Smooth muscle cell (in vitro differentiated cells): ENCODE results near the gene MYBPC3. TPM values are rescaled to one million over a fixed set of nuclear protein-coding genes. Genes with fewer than 3 reads are reported as not detected.

Experiments
- DNase-seq: peaks from one replicate; lab custom pipeline; 2025; ENCODE audit not compliant: unreplicated experiment; lab: John Stamatoyannopoulos, UW
- H2AFZ ChIP-seq: fragments of 200-600 bp; sonication (generic); 2 replicates; pipeline ENCODE4 v1.6.0; 2016; ENCODE audit warnings: antibody characterized with exemption, low read depth, mild to moderate bottlenecking
- H3F3A ChIP-seq: fragments of 200-600 bp; sonication (generic); 2 replicates; pipeline ENCODE4 v1.6.0; 2017; ENCODE audit warnings: antibody characterized with exemption, low read depth
- H3K27ac ChIP-seq: fragments of 200-600 bp; sonication (generic); 2 replicates; pipeline ENCODE4 v1.5.1; 2016; ENCODE audit warnings: low read depth, mild to moderate bottlenecking
- H3K27me3 ChIP-seq: fragments of 200-600 bp; sonication (generic); 2 replicates; pipeline ENCODE4 v1.6.1; 2016; ENCODE audit warnings: low read depth, mild to moderate bottlenecking
- H3K36me3 ChIP-seq: fragments of 200-600 bp; sonication (generic); 2 replicates; pipeline ENCODE4 v1.5.1; 2016; ENCODE audit warnings: low read depth
- H3K4me1 ChIP-seq: fragments of 200-600 bp; sonication (generic); 2 replicates; pipeline ENCODE4 v1.5.1; 2016; ENCODE audit warnings: low read depth
- H3K4me2 ChIP-seq: fragments of 200-600 bp; sonication (generic); 2 replicates; pipeline ENCODE4 v1.6.0; 2016; ENCODE audit warnings: mild to moderate bottlenecking
- H3K4me3 ChIP-seq: fragments of 200-600 bp; sonication (generic); 2 replicates; pipeline ENCODE4 v1.5.1; 2016; ENCODE audit warnings: mild to moderate bottlenecking
- H3K79me2 ChIP-seq: fragments of 200-600 bp; sonication (generic); 2 replicates; pipeline ENCODE4 v1.6.0; 2016; ENCODE audit warnings: low read depth, mild to moderate bottlenecking
- H3K9ac ChIP-seq: fragments of 200-600 bp; sonication (generic); 2 replicates; pipeline ENCODE4 v1.6.0; 2016; ENCODE audit warnings: low read depth
- H3K9me3 ChIP-seq: fragments of 200-600 bp; sonication (generic); replicated peaks from 2 replicates; pipeline ENCODE4 v1.5.1; 2016; ENCODE audit warnings: low read depth
- H4K20me1 ChIP-seq: fragments of 200-600 bp; sonication (generic); 2 replicates; pipeline ENCODE4 v1.6.0; 2016; ENCODE audit warnings: low read depth
- CTCF ChIP-seq: fragments of 200-600 bp; sonication (generic); IDR thresholded peaks from 2 replicates; pipeline ENCODE4 v1.5.1; 2017; ENCODE audit warnings: borderline replicate concordance, mild to moderate bottlenecking, antibody characterized with exemption; ENCODE audit not compliant: insufficient read depth, poor library complexity, severe bottlenecking
- WGBS: methylation state at CpG from one replicate; pipeline ENCODE4 v1.1.7; 2016; ENCODE audit warnings: low lambda C conversion rate; 5-methylcytosine and 5-hydroxymethylcytosine counted together
- polyA plus RNA-seq: library from polyadenylated mRNA; unstranded; fragments of >200 nt; fragmentation: Nextera tagmentation; extraction: Ambion mirVana; gene quantifications from 2 replicates; pipeline ENCODE4 v1.2.1, GENCODE V29; 2016
- total RNA-seq: library from RNA; depleted of rRNA; stranded (reverse); fragments of >200 nt; gene quantifications from 2 replicates; pipeline ENCODE4 v1.2.3, GENCODE V29; 2014

MYBPC3 gene
- total and polyA plus RNA-seq, 2 experiments from 2014 or later, result 0.03 TPM; not detected in 1

- Histone ChIP-seq H3K79me2 (no peaks in the 10 kb centered on the region), H3K9ac (no peak overlapping the region), H3K9me3 (no peaks in the 10 kb centered on the region), H4K20me1 (no peaks in the 10 kb centered on the region), H3K27ac (no peak overlapping the region), H3K27me3 (no peaks in the 10 kb centered on the region), H3K4me2 (no peak overlapping the region), H3K4me3 (no peak overlapping the region), H2AFZ (no peak overlapping the region), H3F3A (peaks cover 6% of the 10 kb centered on the region), H3K4me1 (peaks cover 8% of the 10 kb centered on the region), H3K36me3 (no peaks in the 10 kb centered on the region)
- 64% methylated on average over 1 of the region's 1 CpG for WGBS
- TF ChIP-seq CTCF, result no peak
- no peak for DNase-seq
Measured at GRCh38 chr11:47398551-47398950, 46.0 kb upstream of the MYBPC3 start.

- Histone ChIP-seq H3K4me3 (no peak overlapping the region), H4K20me1 (no peaks in the 10 kb centered on the region), H3K27me3 (no peaks in the 10 kb centered on the region), H3K4me2 (no peak overlapping the region), H3K9me3 (no peaks in the 10 kb centered on the region), H3K4me1 (peaks cover 8% of the 10 kb centered on the region), H3K9ac (no peak overlapping the region), H3K36me3 (no peaks in the 10 kb centered on the region), H3K27ac (no peak overlapping the region), H3K79me2 (no peaks in the 10 kb centered on the region), H2AFZ (no peak overlapping the region), H3F3A (peaks cover 6% of the 10 kb centered on the region)
- no peak for DNase-seq
- WGBS, result 94% methylated on average over 3 of the region's 3 CpGs
- TF ChIP-seq CTCF, result no peak
Measured at GRCh38 chr11:47398011-47398410, 45.5 kb upstream of the MYBPC3 start.

- no peak for TF ChIP-seq CTCF
- H3K9ac ChIP-seq, result no peak overlapping the region
- no peak overlapping the region for H3K4me2 ChIP-seq
- peaks cover 8% of the 10 kb centered on the region for H3K4me1 ChIP-seq
- no peaks in the 10 kb centered on the region for H3K9me3 ChIP-seq
- WGBS, result 95% methylated on average over 3 of the region's 3 CpGs
- no peaks in the 10 kb centered on the region for H4K20me1 ChIP-seq
- no peaks in the 10 kb centered on the region for H3K36me3 ChIP-seq
- no peak overlapping the region for H3K4me3 ChIP-seq
- H2AFZ ChIP-seq, result no peak overlapping the region
- H3K27ac ChIP-seq, result no peak overlapping the region
- H3K27me3 ChIP-seq, result no peaks in the 10 kb centered on the region
- DNase-seq, result no peak
- H3K79me2 ChIP-seq, result no peaks in the 10 kb centered on the region
- peaks cover 3% of the 10 kb centered on the region for H3F3A ChIP-seq
Measured at GRCh38 chr11:47396049-47396320, 43.5 kb upstream of the MYBPC3 start.

GRCh38 chr11:47395223-47396048, 42.9 kb upstream of the MYBPC3 start:
- no peak for DNase-seq
- Histone ChIP-seq H3K79me2 (no peaks in the 10 kb centered on the region), H3K9ac (no peak overlapping the region), H3K4me2 (no peak overlapping the region), H3K36me3 (no peaks in the 10 kb centered on the region), H3K4me1 (peaks cover 5% of the 10 kb centered on the region), H3K4me3 (no peak overlapping the region), H3K27me3 (no peaks in the 10 kb centered on the region), H3K9me3 (no peaks in the 10 kb centered on the region), H2AFZ (no peak overlapping the region), H3F3A (no peaks in the 10 kb centered on the region), H3K27ac (no peak overlapping the region), H4K20me1 (no peaks in the 10 kb centered on the region)
- no peak for TF ChIP-seq CTCF
- 97% methylated on average over 25 of the region's 25 CpGs for WGBS
